Activated CD4-positive, CD25-positive, alpha-beta regulatory T cell treated with anti-CD3 and anti-CD28 coated beads, Interleukin-2, amount 50 U/mL, for 24 hours (primary cell): ENCODE measurements around the gene BLACAT1.

ENCODE experiments used
- ATAC-seq, 2 donors: fragments of 150-1000 bp; cut with Tn5 transposase; one replicate each; pipeline ENCODE4 v1.10.0; 2021; ENCODE audit warnings: mild to moderate bottlenecking in 1 of 2, moderate library complexity in 1 of 2

Gene BLACAT1

GRCh38 chr1:205453466-205453865 is 2.4 kb downstream of the BLACAT1 start:
- no peak for ATAC-seq

DNA sequence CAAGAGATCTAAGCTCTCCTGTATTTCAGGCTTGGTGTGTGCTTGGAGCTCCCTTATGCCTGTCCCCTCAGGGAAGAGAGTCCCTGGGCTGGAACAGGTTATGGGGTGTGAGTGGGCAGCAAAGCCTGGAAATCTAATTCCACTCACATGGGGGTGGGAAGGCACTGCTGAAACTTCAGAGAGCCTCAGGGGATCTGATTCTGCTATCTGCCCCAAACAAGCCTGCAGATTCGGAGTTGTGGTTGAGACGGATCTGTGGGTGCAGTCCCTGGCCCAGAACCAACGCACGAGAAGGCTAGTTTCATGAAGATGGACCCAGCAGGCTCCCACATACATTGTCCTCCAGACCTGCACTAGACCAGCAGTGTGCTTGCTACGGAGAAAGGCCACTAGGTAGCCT is 2.9 kb downstream of the BLACAT1 start:
- ATAC-seq = no peak

GRCh38 chr1:205452364-205452763 is 3.5 kb downstream of the BLACAT1 start:
- ATAC-seq = no peak

DNA sequence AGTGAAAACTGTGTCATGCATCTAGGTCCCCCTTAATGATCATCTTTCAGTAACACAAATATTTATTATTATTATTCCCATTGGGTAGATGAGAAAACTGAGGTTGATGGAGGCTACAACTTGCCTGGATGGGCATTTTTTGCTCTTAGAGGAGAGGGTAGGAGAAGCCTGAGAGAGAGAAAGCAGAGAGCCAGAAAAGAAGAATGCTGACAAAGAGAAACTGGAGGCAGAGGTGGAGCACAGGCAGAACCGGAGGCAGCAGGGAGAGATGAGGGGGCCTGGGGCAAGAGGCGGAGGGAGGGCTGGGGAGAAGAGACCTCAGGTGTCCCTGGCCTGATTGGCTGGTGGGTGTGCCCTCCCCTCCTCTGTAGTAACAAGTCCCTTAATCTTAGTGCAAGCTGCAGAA is 4.1 kb downstream of the BLACAT1 start:
- ATAC-seq = no peak

- no peak for ATAC-seq
These were observed 4.6 kb downstream of the BLACAT1 start for GRCh38 chr1:205451202-205451601.

- no peak for ATAC-seq
These were observed 5.4 kb downstream of the BLACAT1 start for GRCh38 chr1:205450448-205450847.

- peak; percentile 81 to 84 for ATAC-seq
These were observed 5.9 kb downstream of the BLACAT1 start for GRCh38 chr1:205449750-205450443.

DNA sequence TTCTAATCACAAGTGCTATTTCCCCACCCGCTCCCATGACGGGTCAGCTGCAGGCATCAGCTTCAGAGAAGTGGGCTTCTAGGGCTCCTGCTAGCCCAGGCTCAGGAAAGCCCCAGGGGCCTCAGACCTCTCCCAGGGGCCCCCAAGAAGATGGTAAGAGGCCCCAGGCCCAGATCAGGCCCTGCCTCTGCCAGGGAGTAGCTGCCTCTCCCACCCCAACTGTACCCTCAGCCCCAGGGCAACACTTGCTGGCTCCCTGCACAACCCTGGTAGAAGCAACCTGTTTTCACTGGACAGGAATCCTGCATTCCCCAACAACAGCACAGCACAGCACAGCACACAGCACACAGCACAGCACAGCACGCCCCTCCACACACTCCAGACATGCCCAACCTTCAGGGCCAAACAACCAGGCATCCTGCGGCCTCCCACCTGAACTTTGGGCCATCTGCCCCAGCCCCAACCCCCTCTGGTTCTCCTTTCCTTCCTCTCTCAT is 6.5 kb downstream of the BLACAT1 start:
- ATAC-seq = no peak

- no peak for ATAC-seq
These were observed 7.1 kb downstream of the BLACAT1 start for GRCh38 chr1:205448540-205449253.

- no peak for ATAC-seq
These were observed 8.1 kb downstream of the BLACAT1 start for GRCh38 chr1:205447457-205448341.

GRCh38 chr1:205446828-205447227 is 9.0 kb downstream of the BLACAT1 start:
- no peak for ATAC-seq

DNA sequence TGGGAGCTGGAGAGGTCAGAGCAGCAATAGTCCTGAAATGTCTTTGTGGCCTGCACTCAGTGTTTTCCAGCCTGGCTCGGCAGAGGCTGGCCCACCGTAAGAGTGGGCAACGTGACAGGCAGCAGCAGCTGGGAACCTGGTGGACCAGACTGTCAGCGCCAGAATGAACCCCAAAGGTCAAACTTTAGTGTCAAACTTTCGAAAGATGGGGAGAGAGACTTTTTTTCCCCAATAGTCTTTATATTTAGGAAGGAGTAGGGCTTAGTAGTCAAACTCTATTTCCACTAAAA is 10.3 kb downstream of the BLACAT1 start:
- ATAC-seq = no peak

GRCh38 chr1:205444931-205445645 is 10.8 kb downstream of the BLACAT1 start:
- no peak for ATAC-seq

DNA sequence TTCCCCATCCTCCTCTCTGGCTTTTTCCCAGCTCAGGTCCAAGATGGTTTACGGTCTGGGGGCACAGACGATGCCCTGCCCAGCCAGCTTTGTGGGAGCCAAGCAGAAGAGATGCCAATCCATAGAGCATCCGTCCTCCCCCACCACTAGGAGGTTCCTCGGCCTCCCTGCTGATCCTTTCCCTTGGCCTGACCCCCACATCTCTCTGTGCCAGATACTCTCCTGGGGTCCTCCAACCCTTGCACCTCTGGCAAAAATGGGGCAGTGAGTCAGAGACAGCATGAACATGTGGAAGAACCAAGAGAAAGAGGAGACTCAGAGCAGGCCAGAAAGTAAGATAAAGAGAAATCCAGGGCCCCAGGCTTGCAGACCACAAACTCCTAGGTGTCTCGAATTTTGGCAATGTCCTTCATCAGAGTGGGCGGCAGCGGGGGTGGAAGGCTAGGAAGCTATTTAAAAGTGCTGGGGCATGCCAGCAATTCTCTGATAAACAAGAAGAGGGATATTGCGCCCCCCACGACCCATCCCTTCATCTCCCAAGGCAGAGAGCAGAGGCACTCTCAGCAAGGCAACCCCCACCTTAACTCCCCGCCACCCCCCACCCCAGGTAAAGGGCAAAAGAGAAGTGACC is 11.4 kb downstream of the BLACAT1 start:
- ATAC-seq = no peak

DNA sequence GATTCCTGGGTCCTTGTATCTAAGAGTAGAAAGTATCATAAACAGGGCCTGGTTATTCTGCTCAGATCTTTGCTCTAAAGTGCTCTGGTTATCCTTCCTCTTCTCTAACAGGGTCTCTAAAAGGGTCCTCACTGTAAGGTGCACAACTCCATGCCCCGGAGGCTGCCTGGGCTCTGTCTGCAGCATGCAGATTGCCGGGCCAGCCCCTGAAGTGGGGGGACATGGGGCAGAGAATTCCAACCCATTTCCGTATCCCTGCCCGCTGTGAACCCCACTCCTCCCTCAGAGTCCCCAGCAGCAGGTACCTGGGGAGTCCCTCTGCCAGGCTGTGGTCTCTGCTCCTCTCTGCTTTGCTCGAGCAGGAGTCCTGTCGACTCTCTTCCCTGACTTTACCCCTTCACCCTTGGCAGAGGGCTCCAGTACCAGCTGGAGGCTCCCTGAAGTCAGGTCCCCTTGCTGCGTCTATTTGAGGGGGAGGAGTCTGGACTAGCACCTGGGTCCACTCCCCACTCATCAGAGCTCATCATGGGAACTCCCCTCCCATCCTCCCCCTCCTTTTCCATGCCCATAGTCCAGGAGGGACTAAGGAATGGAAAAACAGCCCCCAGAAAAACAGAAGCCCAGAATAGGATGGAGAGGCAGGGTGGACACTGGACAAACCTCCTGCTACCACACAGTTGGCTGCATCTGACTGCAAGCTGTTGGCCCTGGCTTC is 12.1 kb downstream of the BLACAT1 start:
- ATAC-seq = no peak

GRCh38 chr1:205442051-205442725 is 13.7 kb downstream of the BLACAT1 start:
- no peak for ATAC-seq

DNA sequence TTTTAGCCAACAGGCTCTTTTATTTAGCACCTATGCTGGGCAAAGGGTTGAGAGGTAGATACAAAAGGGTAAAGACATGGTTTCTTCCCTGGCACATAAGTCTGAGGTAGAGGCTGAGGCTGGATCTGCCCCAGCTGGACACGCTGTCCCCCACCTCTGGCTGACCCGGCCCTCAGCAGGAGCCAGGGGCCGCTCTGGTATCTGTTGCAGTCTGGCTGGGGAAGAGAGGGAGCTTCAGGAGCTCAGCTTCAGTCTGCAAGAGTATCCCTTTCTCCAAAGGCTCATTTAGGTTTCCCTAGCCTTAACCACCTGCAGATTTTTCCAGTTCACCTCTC is 14.2 kb downstream of the BLACAT1 start:
- ATAC-seq = no peak

DNA sequence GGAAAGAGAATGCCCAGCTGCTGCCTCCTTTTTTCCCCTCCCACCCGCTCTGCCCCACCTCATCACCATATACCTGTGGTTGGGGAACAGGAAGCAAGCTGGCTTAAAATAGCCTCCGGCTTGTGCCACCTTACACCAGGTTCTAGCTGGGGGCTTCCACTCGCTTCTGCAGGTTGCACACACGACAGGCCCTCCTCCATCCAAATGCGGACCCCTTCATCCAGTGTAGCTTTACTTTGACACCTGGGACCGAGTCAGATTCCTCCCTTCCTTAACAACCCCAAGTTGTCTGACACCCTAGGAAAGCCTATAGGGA is 14.6 kb downstream of the BLACAT1 start:
- ATAC-seq = no peak

- ATAC-seq = peak; percentile 93 to 96
These were observed 15.1 kb downstream of the BLACAT1 start for GRCh38 chr1:205440476-205441317.

GRCh38 chr1:205440121-205440475 is 15.7 kb downstream of the BLACAT1 start:
- no peak for ATAC-seq
